GM23248 (cell line): ENCODE data around the gene MAST3. TPM values are rescaled to one million over a fixed set of nuclear protein-coding genes. Genes with fewer than 3 reads are reported as not detected.

ENCODE experiments used
- DNase-seq: peaks from one replicate; pipeline ENCODE4 v3.0.0-alpha.2; 2015
- H2AFZ ChIP-seq: fragments of 200-600 bp; sonication (generic); 2 replicates; pipeline ENCODE4 v1.6.1; 2016; ENCODE audit warnings: antibody characterized with exemption
- H3F3A ChIP-seq: fragments of 200-600 bp; sonication (generic); 2 replicates; pipeline ENCODE4 v1.6.1; 2016; ENCODE audit warnings: mild to moderate bottlenecking, antibody characterized with exemption, mixed run types; ENCODE audit not compliant: insufficient read depth
- H3K27ac ChIP-seq: fragments of 200-600 bp; sonication (generic); 2 replicates; pipeline ENCODE4 v1.5.1; 2016; ENCODE audit warnings: mild to moderate bottlenecking
- H3K27me3 ChIP-seq: fragments of 200-600 bp; sonication (generic); replicated peaks from 2 replicates; pipeline ENCODE4 v1.6.1; 2016; ENCODE audit warnings: mild to moderate bottlenecking; ENCODE audit not compliant: insufficient read depth
- H3K36me3 ChIP-seq: fragments of 200-600 bp; sonication (generic); 2 replicates; pipeline ENCODE4 v1.6.1; 2016; ENCODE audit warnings: low read depth, mild to moderate bottlenecking
- H3K4me1 ChIP-seq: fragments of 200-600 bp; sonication (generic); 2 replicates; pipeline ENCODE4 v1.6.1; 2016; ENCODE audit warnings: mild to moderate bottlenecking; ENCODE audit not compliant: insufficient read depth
- H3K4me2 ChIP-seq: fragments of 200-600 bp; sonication (generic); one replicate; pipeline ENCODE4 v1.6.1; 2016; ENCODE audit warnings: mild to moderate bottlenecking; ENCODE audit not compliant: unreplicated experiment
- H3K4me3 ChIP-seq: fragments of 200-600 bp; sonication (generic); 2 replicates; pipeline ENCODE4 v1.5.1; 2016; ENCODE audit warnings: mild to moderate bottlenecking
- H3K79me2 ChIP-seq: fragments of 200-600 bp; sonication (generic); 2 replicates; pipeline ENCODE4 v1.6.1; 2016; ENCODE audit warnings: mild to moderate bottlenecking; ENCODE audit not compliant: insufficient read depth
- H3K9ac ChIP-seq: fragments of 200-600 bp; sonication (generic); 2 replicates; pipeline ENCODE4 v1.6.1; 2016; ENCODE audit warnings: mild to moderate bottlenecking
- H3K9me2 ChIP-seq: fragments of 200-600 bp; sonication (generic); 2 replicates; pipeline ENCODE4 v1.6.1; 2016; ENCODE audit warnings: mixed run types, mild to moderate bottlenecking, moderate library complexity; ENCODE audit not compliant: insufficient read depth
- H3K9me3 ChIP-seq: fragments of 200-600 bp; sonication (generic); one replicate; pipeline ENCODE4 v1.6.1; 2017; ENCODE audit warnings: low read depth
- H4K20me1 ChIP-seq: fragments of 200-600 bp; sonication (generic); 2 replicates; pipeline ENCODE4 v1.6.0; 2016; ENCODE audit not compliant: insufficient read depth
- EZH2 ChIP-seq: fragments of 200-600 bp; sonication (generic); IDR thresholded peaks from 2 replicates; pipeline ENCODE4 v1.6.1; 2018; ENCODE audit warnings: antibody characterized with exemption, mild to moderate bottlenecking; ENCODE audit not compliant: insufficient read depth, poor library complexity, severe bottlenecking
- EZH2phosphoT487 ChIP-seq: fragments of 200-600 bp; sonication (generic); IDR thresholded peaks from 2 replicates; pipeline ENCODE4 v1.6.1; 2018; ENCODE audit warnings: antibody characterized with exemption, moderate library complexity, mild to moderate bottlenecking, low read depth; ENCODE audit not compliant: insufficient read depth
- WGBS, 2 experiments: methylation state at CpG; one replicate each; pipeline ENCODE4 v1.1.6; 2015 to 2017; ENCODE audit warnings: low lambda C conversion rate in 2 of 2, low coverage in 1 of 2; ENCODE audit errors: missing lambda C conversion rate in 2 of 2; 5-methylcytosine and 5-hydroxymethylcytosine counted together
- in situ Hi-C: fragments of 300-500 bp; cut with MboI; formaldehyde crosslinking; loops from 2 replicates; pipeline ENCODE4 v1.15.0; 2020
- polyA plus RNA-seq: library from polyadenylated mRNA; unstranded; fragments of >200 nt; fragmentation: Nextera tagmentation; extraction: Ambion mirVana; gene quantifications from 2 replicates; pipeline ENCODE4 v1.2.1, GENCODE V29; 2016
- total RNA-seq: library from RNA; depleted of rRNA; stranded (reverse); fragments of >200 nt; shearing (Covaris generic); gene quantifications from 2 replicates; pipeline ENCODE4 v1.2.3, GENCODE V29; 2014

Gene MAST3
- total and polyA plus RNA-seq, 2 experiments from 2014 or later = 3.8 to 5.6 TPM

- Histone ChIP-seq H3K9ac (no peak overlapping the region), H3K36me3 (no peaks in the 10 kb centered on the region), H3K9me2 (no peaks in the 10 kb centered on the region), H3F3A (peaks cover 20% of the 10 kb centered on the region), H2AFZ (no peak overlapping the region), H3K27ac (no peak overlapping the region), H3K9me3 (no peaks in the 10 kb centered on the region), H3K4me2 (no peak overlapping the region), H3K79me2 (no peaks in the 10 kb centered on the region), H3K4me3 (no peak overlapping the region), H3K27me3 (no peaks in the 10 kb centered on the region), H4K20me1 (no peaks in the 10 kb centered on the region), H3K4me1 (0 out of 2 replicates have a peak, but pooled peaks cover 3% of the 10 kb centered on the region)
- TF ChIP-seq EZH2phosphoT487 = no peak
- no peak for TF ChIP-seq EZH2
- in situ Hi-C loops = loop anchor here (10.0 kb wide), 1 partner anchor 51 kb away; the partner anchor contains the start of gene ARRDC2
- WGBS, 2 experiments = 86 to 91% methylated on average over 5 of the region's 5 CpGs
- DNase-seq = no peak
Observed at GRCh38 chr19:18055967-18056366, 41.6 kb upstream of the MAST3 start.

GRCh38 chr19:18057557-18057956 lies 40.0 kb upstream of the MAST3 start:
- in situ Hi-C loops = loop anchor here (10.0 kb wide), 1 partner anchor 53 kb away; the partner anchor contains the start of gene ARRDC2
- H2AFZ ChIP-seq = peak overlapping the region; percentile 79
- H3K27me3 ChIP-seq = no peaks in the 10 kb centered on the region
- no peaks in the 10 kb centered on the region for H3K36me3 ChIP-seq
- H3K9ac ChIP-seq = no peak overlapping the region
- no peak overlapping the region for H3K4me2 ChIP-seq
- TF ChIP-seq EZH2 = no peak
- no peak for TF ChIP-seq EZH2phosphoT487
- H3K79me2 ChIP-seq = no peaks in the 10 kb centered on the region
- H3K4me1 ChIP-seq = 0 out of 2 replicates have a peak, but pooled peaks cover 3% of the 10 kb centered on the region
- no peaks in the 10 kb centered on the region for H3K9me2 ChIP-seq
- no peak overlapping the region for H3K27ac ChIP-seq
- no peak overlapping the region for H3K4me3 ChIP-seq
- 57 to 61% methylated on average over 6 of the region's 6 CpGs for WGBS, 2 experiments
- H3F3A ChIP-seq = peaks cover 20% of the 10 kb centered on the region
- no peaks in the 10 kb centered on the region for H3K9me3 ChIP-seq
- H4K20me1 ChIP-seq = no peaks in the 10 kb centered on the region
- DNase-seq = peak; percentile 36

- H3F3A ChIP-seq = peaks cover 14% of the 10 kb centered on the region
- H3K27me3 ChIP-seq = no peaks in the 10 kb centered on the region
- H3K36me3 ChIP-seq = no peaks in the 10 kb centered on the region
- no peak for TF ChIP-seq EZH2phosphoT487
- no peak for TF ChIP-seq EZH2
- in situ Hi-C loops = loop anchor here (10.0 kb wide), 1 partner anchor 54 kb away; the partner anchor contains the start of gene ARRDC2
- H3K9ac ChIP-seq = peak overlapping the region; percentile 26; the same call in 1 of the 2 replicates
- peak overlapping the region; percentile 36 for H3K4me2 ChIP-seq
- H4K20me1 ChIP-seq = no peaks in the 10 kb centered on the region
- H3K27ac ChIP-seq = no peak overlapping the region
- H3K79me2 ChIP-seq = no peaks in the 10 kb centered on the region
- H3K9me3 ChIP-seq = no peaks in the 10 kb centered on the region
- no peaks in the 10 kb centered on the region for H3K9me2 ChIP-seq
- H3K4me1 ChIP-seq = 0 out of 2 replicates have a peak, but pooled peaks cover 3% of the 10 kb centered on the region
- WGBS, 2 experiments = 7 to 12% methylated on average over 22 to 33 of the region's 34 CpGs
- peak; percentile 87 for DNase-seq
- peak overlapping the region; percentile 79 for H2AFZ ChIP-seq
- no peak overlapping the region for H3K4me3 ChIP-seq
Observed at GRCh38 chr19:18058208-18059009, 39.2 kb upstream of the MAST3 start.

- Histone ChIP-seq H3K4me3 (no peak overlapping the region), H3K4me1 (no peaks in the 10 kb centered on the region), H3K9me2 (no peaks in the 10 kb centered on the region), H2AFZ (no peak overlapping the region), H3K4me2 (no peak overlapping the region), H4K20me1 (no peaks in the 10 kb centered on the region), H3K79me2 (no peaks in the 10 kb centered on the region), H3F3A (0 out of 2 replicates have a peak, but pooled peaks cover 9% of the 10 kb centered on the region), H3K27ac (no peak overlapping the region), H3K27me3 (no peaks in the 10 kb centered on the region), H3K9ac (no peak overlapping the region), H3K9me3 (no peaks in the 10 kb centered on the region), H3K36me3 (no peaks in the 10 kb centered on the region)
- in situ Hi-C loops = loop anchor here (10.0 kb wide), 1 partner anchor 54 kb away; the partner anchor contains the start of gene ARRDC2
- 44 to 53% methylated on average over 8 of the region's 8 CpGs for WGBS, 2 experiments
- TF ChIP-seq EZH2phosphoT487 = no peak
- no peak for TF ChIP-seq EZH2
- DNase-seq = no peak
Observed at GRCh38 chr19:18059297-18059696, 38.3 kb upstream of the MAST3 start.
